Measurements from ENCODE around the gene TYW1.

TYW1 gene

GRCh38 chr7:66952343-66953043, 44.1 kb upstream of the TYW1 start:
- Histone ChIP-seq H3K27ac (ENCODE audit: extremely low read depth, low read depth, low read length) (no peak overlapping the region), H3K36me3 (ENCODE audit: control insufficient read depth in 2 of 2, insufficient read depth in 1 of 2, low read length in 2 of 2) (peaks cover 64 to 74% of the 10 kb centered on the region in 2 experiments), H3K4me3 (ENCODE audit: low read depth, low read length) (no peak overlapping the region), H3K9me3 (ENCODE audit: control insufficient read depth, insufficient read depth, low read depth, low read length) (no peaks in the 10 kb centered on the region), H3K4me1 (ENCODE audit: control insufficient read depth, insufficient read depth, low read length) (no peaks in the 10 kb centered on the region)
- ChIA-PET CTCF (interaction anchor here (0.6 to 0.8 kb wide), 2 partner anchors 10 to 1112 kb away, joined by 3 read pairs; no protein-coding TSS in a partner anchor), POLR2A (interaction anchor here (0.7 kb wide), 1 partner anchor 25 kb away, joined by 3 read pairs; no protein-coding TSS in a partner anchor)
- TF ChIP-seq, protein P1, sequence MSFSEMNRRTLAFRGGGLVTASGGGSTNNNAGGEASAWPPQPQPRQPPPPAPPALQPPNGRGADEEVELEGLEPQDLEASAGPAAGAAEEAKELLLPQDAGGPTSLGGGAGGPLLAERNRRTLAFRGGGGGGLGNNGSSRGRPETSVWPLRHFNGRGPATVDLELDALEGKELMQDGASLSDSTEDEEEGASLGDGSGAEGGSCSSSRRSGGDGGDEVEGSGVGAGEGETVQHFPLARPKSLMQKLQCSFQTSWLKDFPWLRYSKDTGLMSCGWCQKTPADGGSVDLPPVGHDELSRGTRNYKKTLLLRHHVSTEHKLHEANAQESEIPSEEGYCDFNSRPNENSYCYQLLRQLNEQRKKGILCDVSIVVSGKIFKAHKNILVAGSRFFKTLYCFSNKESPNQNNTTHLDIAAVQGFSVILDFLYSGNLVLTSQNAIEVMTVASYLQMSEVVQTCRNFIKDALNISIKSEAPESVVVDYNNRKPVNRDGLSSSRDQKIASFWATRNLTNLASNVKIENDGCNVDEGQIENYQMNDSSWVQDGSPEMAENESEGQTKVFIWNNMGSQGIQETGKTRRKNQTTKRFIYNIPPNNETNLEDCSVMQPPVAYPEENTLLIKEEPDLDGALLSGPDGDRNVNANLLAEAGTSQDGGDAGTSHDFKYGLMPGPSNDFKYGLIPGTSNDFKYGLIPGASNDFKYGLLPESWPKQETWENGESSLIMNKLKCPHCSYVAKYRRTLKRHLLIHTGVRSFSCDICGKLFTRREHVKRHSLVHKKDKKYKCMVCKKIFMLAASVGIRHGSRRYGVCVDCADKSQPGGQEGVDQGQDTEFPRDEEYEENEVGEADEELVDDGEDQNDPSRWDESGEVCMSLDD (tag by site-specific recombination; IDR thresholded peaks at IDR 0.05), result no peak
- no peak for TF ChIP-seq ZNF792 (tag by site-specific recombination; IDR thresholded peaks at IDR 0.05)
- TF ChIP-seq, protein P2, sequence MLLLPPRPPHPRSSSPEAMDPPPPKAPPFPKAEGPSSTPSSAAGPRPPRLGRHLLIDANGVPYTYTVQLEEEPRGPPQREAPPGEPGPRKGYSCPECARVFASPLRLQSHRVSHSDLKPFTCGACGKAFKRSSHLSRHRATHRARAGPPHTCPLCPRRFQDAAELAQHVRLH (tag by site-specific recombination; IDR thresholded peaks at IDR 0.05), result no peak
- no peak for TF ChIP-seq ZNF239 (tag by site-specific recombination; IDR thresholded peaks at IDR 0.05)
- TF ChIP-seq REST (tag by site-specific recombination; IDR thresholded peaks at IDR 0.05), result no peak

GRCh38 chr7:66953044-66953427, 43.6 kb upstream of the TYW1 start:
- ChIA-PET POLR2A (no interaction called here), CTCF (interaction anchor here (0.6 kb wide), 1 partner anchor 1112 kb away, joined by 3 read pairs; no protein-coding TSS in a partner anchor)
- no peaks in the 10 kb centered on the region for H3K4me1 ChIP-seq (ENCODE audit: control insufficient read depth, insufficient read depth, low read length)
- no peak overlapping the region for H3K4me3 ChIP-seq (ENCODE audit: low read depth, low read length)
- no peak for TF ChIP-seq ZSCAN30 (tag by site-specific recombination; IDR thresholded peaks at IDR 0.05)
- TF ChIP-seq ZNF544 (tag by site-specific recombination; IDR thresholded peaks at IDR 0.05), result no peak
- TF ChIP-seq ZNF621 (tag by site-specific recombination; IDR thresholded peaks at IDR 0.05), result no peak
- TF ChIP-seq SALL2 (tag by site-specific recombination; IDR thresholded peaks at IDR 0.05; ENCODE audit: borderline replicate concordance), result no peak
- no peaks in the 10 kb centered on the region for H3K9me3 ChIP-seq (ENCODE audit: control insufficient read depth, insufficient read depth, low read depth, low read length)
- peaks cover 60 to 75% of the 10 kb centered on the region in 2 experiments for H3K36me3 ChIP-seq (ENCODE audit: control insufficient read depth in 2 of 2, insufficient read depth in 1 of 2, low read length in 2 of 2)
- H3K27ac ChIP-seq (ENCODE audit: extremely low read depth, low read depth, low read length), result no peak overlapping the region

DNA sequence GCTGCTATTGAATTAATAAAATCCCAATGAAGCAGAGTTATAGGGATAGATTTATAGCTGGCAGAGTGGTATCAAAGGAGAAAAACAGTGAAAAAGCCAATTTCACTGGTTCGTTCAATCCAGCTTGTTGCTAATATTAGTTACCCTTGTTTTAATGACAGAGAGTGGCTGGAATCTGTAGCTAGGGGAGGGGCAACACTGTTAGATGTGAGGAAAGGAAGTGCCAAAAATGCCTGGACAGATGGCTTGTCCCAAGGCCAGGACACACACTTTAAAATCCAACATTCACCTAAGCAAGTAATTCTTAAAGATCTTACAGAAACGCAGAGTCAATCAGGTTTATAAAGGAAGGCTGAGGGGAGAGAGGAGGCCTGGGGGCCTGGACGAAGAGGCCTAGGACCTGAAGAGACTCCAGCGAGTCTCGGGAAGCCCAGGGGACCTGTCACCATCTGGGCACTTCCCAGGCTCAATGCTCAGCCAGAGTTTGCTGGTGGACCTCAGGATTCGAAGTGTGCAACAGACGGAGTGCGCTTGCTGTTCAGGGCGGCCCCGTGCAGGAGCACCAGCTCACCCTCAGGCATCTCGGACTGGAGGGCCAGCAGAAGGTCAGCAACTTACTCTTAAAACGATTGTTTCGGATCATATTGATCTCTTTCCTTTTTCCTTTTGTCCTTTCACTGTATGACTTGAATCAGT, 38.9 kb upstream of the TYW1 start:
- Histone ChIP-seq H3K4me1 (ENCODE audit: control insufficient read depth, insufficient read depth, low read length) (no peaks in the 10 kb centered on the region), H3K9me3 (ENCODE audit: control insufficient read depth, insufficient read depth, low read depth, low read length) (no peaks in the 10 kb centered on the region), H3K4me3 (ENCODE audit: low read depth, low read length) (no peak overlapping the region), H3K27ac (ENCODE audit: extremely low read depth, low read depth, low read length) (no peak overlapping the region), H3K36me3 (ENCODE audit: control insufficient read depth in 2 of 2, insufficient read depth in 1 of 2, low read length in 2 of 2) (peaks cover 26 to 50% of the 10 kb centered on the region in 2 experiments)
- ChIA-PET CTCF (no interaction called here), POLR2A (interaction anchor here (0.6 kb wide), 1 partner anchor 551 kb away, joined by 3 read pairs; no protein-coding TSS in a partner anchor)
- TF ChIP-seq ZNF2 (tag by site-specific recombination; IDR thresholded peaks at IDR 0.05), result no peak

All from HEK293 (cell line).